ENCODE results near the gene ARHGEF10L. TPM values are rescaled to one million over a fixed set of nuclear protein-coding genes. Genes with fewer than 3 reads are reported as not detected.

ARHGEF10L gene
- total and polyA plus RNA-seq, 2 donors = 1.9 to 11.5 TPM

GRCh38 chr1:17527036-17527914, 12.2 kb upstream of the ARHGEF10L start:
- peaks cover 0 to 2% of the 10 kb centered on the region in 2 donors for H3K27me3 ChIP-seq (ENCODE audit: control insufficient read depth in 2 of 2, insufficient read depth in 1 of 2, low read length in 1 of 2)
- DNase-seq (ENCODE audit: low read depth in 6 of 9, low spot score in 9 of 9) = peak in 1 of 9 donors; percentile 15
- H3K36me3 ChIP-seq (ENCODE audit: control insufficient read depth in 2 of 2, insufficient read depth in 2 of 2, low read length in 1 of 2) = no peaks in the 10 kb centered on the region
- H3K4me1 ChIP-seq (ENCODE audit: control insufficient read depth in 2 of 2, insufficient read depth in 2 of 2, low read length in 2 of 2) = peaks cover 0 to 3% of the 10 kb centered on the region in 2 donors
- no peak overlapping the region for H3K4me3 ChIP-seq (ENCODE audit: low read length in 2 of 2)
- peak overlapping the region; percentile 42 to 53 for H3K27ac ChIP-seq (ENCODE audit: low read depth in 1 of 2, low read length in 1 of 2)
- 84% methylated on average over 14 of the region's 14 CpGs for WGBS
- no peaks in the 10 kb centered on the region for H3K9me3 ChIP-seq (ENCODE audit: control insufficient read depth in 2 of 2, insufficient read depth in 1 of 2, low read length in 1 of 2)

- Histone ChIP-seq H3K4me1 (ENCODE audit: control insufficient read depth in 2 of 2, insufficient read depth in 2 of 2, low read length in 2 of 2) (peaks cover 0 to 3% of the 10 kb centered on the region in 2 donors), H3K9me3 (ENCODE audit: control insufficient read depth in 2 of 2, insufficient read depth in 1 of 2, low read length in 1 of 2) (no peaks in the 10 kb centered on the region), H3K27me3 (ENCODE audit: control insufficient read depth in 2 of 2, insufficient read depth in 1 of 2, low read length in 1 of 2) (peaks cover 0 to 2% of the 10 kb centered on the region in 2 donors), H3K36me3 (ENCODE audit: control insufficient read depth in 2 of 2, insufficient read depth in 2 of 2, low read length in 1 of 2) (no peaks in the 10 kb centered on the region), H3K4me3 (ENCODE audit: low read length in 2 of 2) (no peak overlapping the region), H3K27ac (ENCODE audit: low read depth in 1 of 2, low read length in 1 of 2) (no peak overlapping the region)
- DNase-seq (ENCODE audit: low read depth in 6 of 9, low spot score in 9 of 9) = no peak
Measured at GRCh38 chr1:17529381-17529780, 10.1 kb upstream of the ARHGEF10L start.

DNA sequence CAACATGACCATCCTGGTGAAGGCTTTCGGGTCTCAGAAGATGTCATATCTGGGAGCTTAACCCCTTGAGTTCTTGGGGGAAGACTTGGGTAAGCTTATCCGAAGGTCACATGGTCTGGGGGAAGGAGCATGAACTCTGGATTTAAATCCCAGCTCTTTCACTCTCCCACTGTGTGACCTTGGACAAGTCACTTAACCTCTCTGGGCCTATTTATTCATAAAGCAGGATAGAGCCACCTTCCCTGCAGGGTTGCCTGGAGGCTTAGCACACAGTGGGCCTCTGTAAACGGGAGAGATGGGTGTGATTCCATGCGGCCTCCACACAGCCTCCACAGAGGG, 8.2 kb upstream of the ARHGEF10L start:
- 85% methylated on average over 4 of the region's 4 CpGs for WGBS
- Histone ChIP-seq H3K27ac (ENCODE audit: low read depth in 1 of 2, low read length in 1 of 2) (no peak overlapping the region), H3K4me1 (ENCODE audit: control insufficient read depth in 2 of 2, insufficient read depth in 2 of 2, low read length in 2 of 2) (peaks cover 0 to 3% of the 10 kb centered on the region in 2 donors)

DNA sequence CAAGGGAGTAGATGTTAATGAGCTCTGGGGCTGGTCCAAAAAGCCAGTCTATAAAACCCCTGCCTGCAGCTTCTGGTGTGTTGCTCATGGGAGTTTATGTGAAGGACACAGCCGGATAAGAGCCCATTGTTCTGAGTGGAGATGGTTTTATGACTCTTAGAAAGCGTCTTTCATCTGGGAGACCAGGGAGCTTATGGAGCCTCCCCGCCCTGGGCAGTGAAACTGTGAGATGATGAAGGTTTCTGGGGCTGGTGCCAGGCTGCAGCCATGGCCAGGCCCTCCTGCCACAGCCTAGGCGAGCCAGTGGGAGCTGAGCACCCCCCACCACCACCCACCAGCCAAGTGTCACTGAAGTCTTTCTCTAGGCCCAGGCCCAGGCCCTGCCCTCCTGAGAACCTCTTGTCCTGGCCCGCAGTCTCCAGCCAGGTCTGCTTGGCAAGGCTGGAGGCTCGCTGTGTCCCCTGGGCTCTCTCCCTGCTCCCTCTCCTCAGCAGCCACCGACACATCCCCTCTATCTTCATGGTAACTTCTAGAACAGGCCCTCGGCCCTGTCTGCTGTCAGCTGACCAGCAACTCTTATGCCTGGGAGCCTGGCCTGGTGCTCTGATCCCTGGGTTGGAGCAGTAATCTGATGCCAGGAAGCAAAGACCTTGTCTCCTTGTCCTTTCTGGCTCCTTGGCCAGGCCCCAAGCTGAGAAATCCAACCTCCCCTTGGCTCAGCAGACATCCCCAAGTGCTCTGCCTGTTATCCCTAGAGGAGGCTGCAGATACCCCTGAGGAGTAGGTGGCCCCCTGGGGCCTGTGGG, 7.6 kb upstream of the ARHGEF10L start:
- 88% methylated on average over 8 of the region's 8 CpGs for WGBS
- Histone ChIP-seq H3K9me3 (ENCODE audit: control insufficient read depth in 2 of 2, insufficient read depth in 1 of 2, low read length in 1 of 2) (no peaks in the 10 kb centered on the region), H3K27ac (ENCODE audit: low read depth in 1 of 2, low read length in 1 of 2) (peak overlapping the region in 1 of 2 donors; percentile 15), H3K4me3 (ENCODE audit: low read length in 2 of 2) (no peak overlapping the region), H3K27me3 (ENCODE audit: control insufficient read depth in 2 of 2, insufficient read depth in 1 of 2, low read length in 1 of 2) (peaks cover 0 to 9% of the 10 kb centered on the region in 2 donors), H3K36me3 (ENCODE audit: control insufficient read depth in 2 of 2, insufficient read depth in 2 of 2, low read length in 1 of 2) (no peaks in the 10 kb centered on the region), H3K4me1 (ENCODE audit: control insufficient read depth in 2 of 2, insufficient read depth in 2 of 2, low read length in 2 of 2) (peaks cover 0 to 3% of the 10 kb centered on the region in 2 donors)
- no peak for DNase-seq (ENCODE audit: low read depth in 6 of 9, low spot score in 9 of 9)

More for the DNA sequence above, 8.2 kb upstream of the ARHGEF10L start:
- Histone ChIP-seq H3K4me3 (ENCODE audit: low read length in 2 of 2) (no peak overlapping the region), H3K9me3 (ENCODE audit: control insufficient read depth in 2 of 2, insufficient read depth in 1 of 2, low read length in 1 of 2) (no peaks in the 10 kb centered on the region), H3K27me3 (ENCODE audit: control insufficient read depth in 2 of 2, insufficient read depth in 1 of 2, low read length in 1 of 2) (peaks cover 0 to 5% of the 10 kb centered on the region in 2 donors), H3K36me3 (ENCODE audit: control insufficient read depth in 2 of 2, insufficient read depth in 2 of 2, low read length in 1 of 2) (no peaks in the 10 kb centered on the region)
- no peak for DNase-seq (ENCODE audit: low read depth in 6 of 9, low spot score in 9 of 9)

DNA sequence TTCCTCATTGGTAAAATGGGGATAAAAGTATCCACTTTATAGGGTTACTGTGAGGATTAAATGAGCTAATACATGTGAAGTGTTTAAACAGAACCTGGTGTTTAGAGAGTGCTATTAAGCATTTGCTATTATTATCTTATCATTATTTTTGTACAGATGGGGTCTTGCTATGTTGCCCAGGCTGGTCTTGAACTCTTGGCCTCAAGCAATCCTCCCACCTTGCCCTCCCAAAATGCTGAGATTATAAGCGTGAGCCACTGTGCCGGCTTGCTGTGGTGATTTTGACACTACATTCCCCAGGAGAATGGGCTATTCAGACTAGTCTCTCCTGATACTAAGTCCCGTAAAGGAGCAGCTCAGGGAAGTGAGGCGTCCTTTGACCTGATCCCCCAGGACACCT, 6.3 kb upstream of the ARHGEF10L start:
- DNase-seq (ENCODE audit: low read depth in 6 of 9, low spot score in 9 of 9) = no peak
- Histone ChIP-seq H3K9me3 (ENCODE audit: control insufficient read depth in 2 of 2, insufficient read depth in 1 of 2, low read length in 1 of 2) (no peaks in the 10 kb centered on the region), H3K27ac (ENCODE audit: low read depth in 1 of 2, low read length in 1 of 2) (no peak overlapping the region), H3K4me1 (ENCODE audit: control insufficient read depth in 2 of 2, insufficient read depth in 2 of 2, low read length in 2 of 2) (no peaks in the 10 kb centered on the region), H3K27me3 (ENCODE audit: control insufficient read depth in 2 of 2, insufficient read depth in 1 of 2, low read length in 1 of 2) (peaks cover 8 to 21% of the 10 kb centered on the region in 2 donors), H3K36me3 (ENCODE audit: control insufficient read depth in 2 of 2, insufficient read depth in 2 of 2, low read length in 1 of 2) (no peaks in the 10 kb centered on the region), H3K4me3 (ENCODE audit: low read length in 2 of 2) (no peak overlapping the region)
- WGBS = 97% methylated on average over 4 of the region's 4 CpGs

DNA sequence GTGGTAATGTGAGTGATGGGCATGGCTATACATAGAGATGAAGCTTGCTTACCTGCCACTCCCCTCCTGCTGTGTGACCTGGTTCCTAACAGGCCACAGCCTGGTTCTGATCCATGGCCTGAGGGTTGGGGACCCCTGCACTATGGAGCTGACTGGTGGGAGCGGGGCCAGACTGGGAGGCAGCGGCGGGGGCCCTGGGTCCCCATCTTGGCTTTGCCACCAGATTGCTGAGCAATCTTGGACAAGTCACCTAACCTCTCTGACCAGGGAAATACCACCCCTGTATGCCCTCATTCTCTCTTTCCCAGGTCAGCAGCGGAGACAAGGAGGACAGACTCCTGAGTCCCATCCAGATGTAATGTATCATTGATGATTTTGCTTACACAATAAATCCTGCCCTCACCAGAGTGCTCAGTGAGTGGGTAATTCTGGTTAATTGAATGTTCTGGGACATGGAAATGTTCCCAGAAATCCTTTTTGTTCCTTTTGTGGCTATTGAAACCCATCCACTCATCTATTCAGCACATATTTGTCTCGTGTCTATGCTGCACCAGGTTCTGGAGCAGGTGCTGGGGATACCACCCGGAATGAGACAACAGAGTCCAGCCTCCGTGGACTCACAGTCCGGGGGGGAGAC, 4.1 kb upstream of the ARHGEF10L start:
- 93% methylated on average over 8 of the region's 8 CpGs for WGBS
- H3K4me3 ChIP-seq (ENCODE audit: low read length in 2 of 2) = no peak overlapping the region
- no peak overlapping the region for H3K27ac ChIP-seq (ENCODE audit: low read depth in 1 of 2, low read length in 1 of 2)

GRCh38 chr1:17538010-17538409, 1.5 kb upstream of the ARHGEF10L start:
- Histone ChIP-seq H3K4me1 (ENCODE audit: control insufficient read depth in 2 of 2, insufficient read depth in 2 of 2, low read length in 2 of 2) (no peaks in the 10 kb centered on the region), H3K27me3 (ENCODE audit: control insufficient read depth in 2 of 2, insufficient read depth in 1 of 2, low read length in 1 of 2) (peaks cover 37 to 59% of the 10 kb centered on the region in 2 donors), H3K27ac (ENCODE audit: low read depth in 1 of 2, low read length in 1 of 2) (no peak overlapping the region), H3K4me3 (ENCODE audit: low read length in 2 of 2) (no peak overlapping the region), H3K9me3 (ENCODE audit: control insufficient read depth in 2 of 2, insufficient read depth in 1 of 2, low read length in 1 of 2) (no peaks in the 10 kb centered on the region), H3K36me3 (ENCODE audit: control insufficient read depth in 2 of 2, insufficient read depth in 2 of 2, low read length in 1 of 2) (no peaks in the 10 kb centered on the region)
- DNase-seq (ENCODE audit: low read depth in 6 of 9, low spot score in 9 of 9) = no peak
- WGBS = 94% methylated on average over 7 of the region's 7 CpGs

More for the DNA sequence above, 4.1 kb upstream of the ARHGEF10L start:
- no peaks in the 10 kb centered on the region for H3K9me3 ChIP-seq (ENCODE audit: control insufficient read depth in 2 of 2, insufficient read depth in 1 of 2, low read length in 1 of 2)
- no peak for DNase-seq (ENCODE audit: low read depth in 6 of 9, low spot score in 9 of 9)
- peaks cover 28 to 39% of the 10 kb centered on the region in 2 donors for H3K27me3 ChIP-seq (ENCODE audit: control insufficient read depth in 2 of 2, insufficient read depth in 1 of 2, low read length in 1 of 2)
- no peaks in the 10 kb centered on the region for H3K36me3 ChIP-seq (ENCODE audit: control insufficient read depth in 2 of 2, insufficient read depth in 2 of 2, low read length in 1 of 2)
- no peaks in the 10 kb centered on the region for H3K4me1 ChIP-seq (ENCODE audit: control insufficient read depth in 2 of 2, insufficient read depth in 2 of 2, low read length in 2 of 2)

DNA sequence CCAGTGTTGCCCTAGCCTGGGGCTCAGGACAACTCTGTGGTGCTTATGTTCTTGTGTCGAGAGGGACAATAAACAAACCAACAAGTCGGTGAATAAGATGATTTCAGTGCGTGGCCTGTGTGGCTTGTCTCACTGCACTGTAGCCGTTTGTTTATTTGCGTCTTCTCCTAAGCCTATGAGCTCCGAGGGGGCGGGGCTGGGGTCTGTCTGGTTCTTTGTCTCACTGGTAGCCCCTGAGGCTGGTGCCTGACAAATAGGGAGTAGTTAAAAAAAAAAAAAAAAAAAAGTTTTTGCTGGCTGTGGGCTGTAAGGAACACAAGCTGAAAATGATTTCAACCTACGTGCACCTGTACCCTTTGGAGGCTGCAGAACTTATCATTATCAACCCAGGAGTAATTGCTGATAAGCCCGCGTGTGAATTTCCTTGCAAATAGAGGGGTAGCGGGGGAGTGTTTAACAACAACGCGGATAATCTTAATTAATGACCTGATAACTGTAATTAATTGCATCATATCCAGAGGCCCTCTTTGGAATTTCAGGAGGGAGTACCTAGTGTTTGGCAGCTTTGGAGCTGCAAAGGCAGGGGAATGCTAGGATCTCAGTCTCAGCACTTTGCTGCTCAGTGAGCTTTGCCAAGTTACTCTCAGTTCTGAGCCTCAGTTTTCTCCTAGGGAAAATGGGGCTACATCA, 925 bp upstream of the ARHGEF10L start:
- WGBS = 48% methylated on average over 13 of the region's 13 CpGs
- Histone ChIP-seq H3K4me1 (ENCODE audit: control insufficient read depth in 2 of 2, insufficient read depth in 2 of 2, low read length in 2 of 2) (no peaks in the 10 kb centered on the region), H3K27me3 (ENCODE audit: control insufficient read depth in 2 of 2, insufficient read depth in 1 of 2, low read length in 1 of 2) (peaks cover 37 to 59% of the 10 kb centered on the region in 2 donors), H3K27ac (ENCODE audit: low read depth in 1 of 2, low read length in 1 of 2) (no peak overlapping the region), H3K9me3 (ENCODE audit: control insufficient read depth in 2 of 2, insufficient read depth in 1 of 2, low read length in 1 of 2) (no peaks in the 10 kb centered on the region), H3K4me3 (ENCODE audit: low read length in 2 of 2) (no peak overlapping the region), H3K36me3 (ENCODE audit: control insufficient read depth in 2 of 2, insufficient read depth in 2 of 2, low read length in 1 of 2) (no peaks in the 10 kb centered on the region)
- no peak for DNase-seq (ENCODE audit: low read depth in 6 of 9, low spot score in 9 of 9)

Measured in thymus (tissue), 11 donors.